Activated CD4-positive, CD25-positive, alpha-beta regulatory T cell treated with anti-CD3 and anti-CD28 coated beads, Interleukin-2, amount 50 U/mL, for 24 hours (primary cell): ENCODE data around the gene CDK14.
A peak's percentile ranks its signal among the peaks of the same experiment; 100 is the strongest.

ENCODE experiments used
- ATAC-seq, 2 donors: fragments of 150-1000 bp; cut with Tn5 transposase; one replicate each; pipeline ENCODE4 v1.10.0; 2021; ENCODE audit warnings: mild to moderate bottlenecking in 1 of 2, moderate library complexity in 1 of 2

Gene CDK14

GRCh38 chr7:91029688-91030087 lies 433.6 kb downstream of the CDK14 start:
- ATAC-seq, result no peak

- no peak for ATAC-seq
Measured at GRCh38 chr7:91030680-91031380, 434.7 kb downstream of the CDK14 start.

- ATAC-seq, result no peak
Measured at GRCh38 chr7:91031757-91032156, 435.6 kb downstream of the CDK14 start.

GRCh38 chr7:91033574-91033973 lies 437.5 kb downstream of the CDK14 start:
- ATAC-seq, result no peak

GRCh38 chr7:91034459-91035368 lies 438.6 kb downstream of the CDK14 start:
- no peak for ATAC-seq

- no peak for ATAC-seq
Measured at GRCh38 chr7:91039033-91039432, 442.9 kb downstream of the CDK14 start.

- ATAC-seq, result no peak
Measured at GRCh38 chr7:91041141-91041540, 445.0 kb downstream of the CDK14 start.

- ATAC-seq, result no peak
Measured at GRCh38 chr7:91041901-91042484, 445.9 kb downstream of the CDK14 start.

GRCh38 chr7:91043186-91043585 lies 447.1 kb downstream of the CDK14 start:
- ATAC-seq, result no peak

GRCh38 chr7:91043924-91044645 lies 448.0 kb downstream of the CDK14 start:
- no peak for ATAC-seq

GRCh38 chr7:91045606-91046005 lies 449.5 kb downstream of the CDK14 start:
- ATAC-seq, result no peak

- ATAC-seq, result no peak
Measured at GRCh38 chr7:91046322-91047089, 450.4 kb downstream of the CDK14 start.

- no peak for ATAC-seq
Measured at GRCh38 chr7:91047636-91048035, 451.5 kb downstream of the CDK14 start.

GRCh38 chr7:91050677-91051076 lies 454.6 kb downstream of the CDK14 start:
- ATAC-seq, result peak; percentile 38 to 49

GRCh38 chr7:91051966-91052365 lies 455.8 kb downstream of the CDK14 start:
- no peak for ATAC-seq

GRCh38 chr7:91054374-91054773 lies 458.3 kb downstream of the CDK14 start:
- no peak for ATAC-seq

- ATAC-seq, result no peak
Measured at GRCh38 chr7:91055219-91055618, 459.1 kb downstream of the CDK14 start.

GRCh38 chr7:91062713-91063112 lies 466.6 kb downstream of the CDK14 start:
- ATAC-seq, result no peak

GRCh38 chr7:91064052-91064451 lies 467.9 kb downstream of the CDK14 start:
- no peak for ATAC-seq

- no peak for ATAC-seq
Measured at GRCh38 chr7:91064938-91065337, 468.8 kb downstream of the CDK14 start.

GRCh38 chr7:91066627-91067026 lies 470.5 kb downstream of the CDK14 start:
- no peak for ATAC-seq

- no peak for ATAC-seq
Measured at GRCh38 chr7:91067242-91067641, 471.1 kb downstream of the CDK14 start.
